Muscle of back (tissue), 11 donors: ENCODE data around the gene IDH3G. TPM values are rescaled to one million over a fixed set of nuclear protein-coding genes. Genes with fewer than 3 reads are reported as not detected.

Experiments used
- DNase-seq, 3 donors: peaks; one replicate each; pipeline versions ENCODE4 v3.0.0 to v3.0.0-alpha.2; 2013
- polyA plus RNA-seq, 10 donors: library from polyadenylated mRNA; unstranded; fragments of 120-200 nt; gene quantifications; one replicate each; pipeline ENCODE4 v1.2.1, GENCODE V29; 2013; ENCODE audit not compliant: insufficient read length in 10 of 10

IDH3G gene
- polyA plus RNA-seq, 10 donors, result 40.6 to 55.9 (median 44.3) TPM

- no peak for DNase-seq
Observed at GRCh38 chrX:153792368-153792767, 1.8 kb downstream of the IDH3G start.

GRCh38 chrX:153791104-153791852 is 2.9 kb downstream of the IDH3G start:
- no peak for DNase-seq

- DNase-seq, result no peak
Observed at GRCh38 chrX:153789654-153790053, 4.5 kb downstream of the IDH3G start.

GRCh38 chrX:153786669-153787068 is 7.5 kb downstream of the IDH3G start:
- no peak for DNase-seq

- DNase-seq, result no peak
Observed at GRCh38 chrX:153784325-153784967, 9.7 kb downstream of the IDH3G start.

- DNase-seq, result no peak
Observed at GRCh38 chrX:153783378-153784013, 10.7 kb downstream of the IDH3G start.

GRCh38 chrX:153782871-153783270 is 11.3 kb downstream of the IDH3G start:
- DNase-seq, result no peak

- peak in 1 of 3 donors; percentile 32 for DNase-seq
Observed at GRCh38 chrX:153782313-153782712, 11.9 kb downstream of the IDH3G start.

GRCh38 chrX:153781428-153782047 is 12.6 kb downstream of the IDH3G start:
- DNase-seq, result peak in 1 of 3 donors; percentile 42

- DNase-seq, result peak in 2 of 3 donors; percentile 37 to 60
Observed at GRCh38 chrX:153780678-153781427, 13.3 kb downstream of the IDH3G start, which contains the start of gene SRPK3. Gene SRPK3, plus strand, starts transcription at chrX:153781041. Its CDS starts 46 bp downstream, at chrX:153781087.

GRCh38 chrX:153779891-153780677 is 14.1 kb downstream of the IDH3G start:
- no peak for DNase-seq

- no peak for DNase-seq
Observed at GRCh38 chrX:153778684-153779101, 15.5 kb downstream of the IDH3G start.

- DNase-seq, result no peak
Observed at GRCh38 chrX:153778181-153778580, 16.0 kb downstream of the IDH3G start.

GRCh38 chrX:153777261-153778090 is 16.7 kb downstream of the IDH3G start:
- DNase-seq, result no peak

GRCh38 chrX:153776611-153777045 is 17.5 kb downstream of the IDH3G start:
- DNase-seq, result no peak

GRCh38 chrX:153776120-153776599 is 18.0 kb downstream of the IDH3G start:
- DNase-seq, result no peak

- DNase-seq, result no peak
Observed at GRCh38 chrX:153775293-153776119, 18.7 kb downstream of the IDH3G start.

GRCh38 chrX:153774576-153775292 is 19.4 kb downstream of the IDH3G start:
- DNase-seq, result no peak
